ENCODE results near the gene CDKAL1. TPM values are rescaled to one million over a fixed set of nuclear protein-coding genes. Genes with fewer than 3 reads are reported as not detected.

The CDKAL1 gene
- total RNA-seq, 1 donor from 2014 or later, result 39.6 TPM

DNA sequence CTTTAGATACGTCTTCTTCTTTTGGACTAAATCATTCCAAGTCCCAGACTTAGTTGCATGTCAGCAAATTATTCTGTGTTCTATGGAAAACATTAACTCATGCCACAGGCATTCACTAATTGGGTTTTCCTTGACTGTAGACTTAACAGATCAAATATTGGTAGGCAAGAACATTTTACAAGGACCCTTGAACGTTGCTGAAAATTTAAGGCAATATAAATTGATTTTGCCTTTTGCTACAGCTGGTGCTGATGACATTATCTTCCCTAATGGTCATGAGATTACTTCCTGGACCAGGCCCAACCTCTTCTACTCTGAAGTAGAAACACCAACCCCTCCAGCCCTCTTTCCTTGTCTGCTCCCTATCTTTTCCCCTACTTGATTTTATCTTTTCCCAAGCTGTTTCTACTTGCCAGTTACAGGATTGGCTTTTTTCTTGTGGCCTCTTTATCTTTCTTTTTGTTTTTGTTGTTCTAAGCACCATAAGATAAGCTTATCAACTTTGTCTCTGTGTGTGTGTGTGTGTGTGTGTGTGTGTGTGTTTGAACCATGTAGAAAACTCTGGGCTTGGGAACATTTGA is 545.3 kb downstream of the CDKAL1 start:
- peaks cover 1% of the 10 kb centered on the region for H3K36me3 Mint-ChIP-seq
- DNase-seq (ENCODE audit: low spot score), result no peak
- no peak overlapping the region for H3K27ac Mint-ChIP-seq

DNA sequence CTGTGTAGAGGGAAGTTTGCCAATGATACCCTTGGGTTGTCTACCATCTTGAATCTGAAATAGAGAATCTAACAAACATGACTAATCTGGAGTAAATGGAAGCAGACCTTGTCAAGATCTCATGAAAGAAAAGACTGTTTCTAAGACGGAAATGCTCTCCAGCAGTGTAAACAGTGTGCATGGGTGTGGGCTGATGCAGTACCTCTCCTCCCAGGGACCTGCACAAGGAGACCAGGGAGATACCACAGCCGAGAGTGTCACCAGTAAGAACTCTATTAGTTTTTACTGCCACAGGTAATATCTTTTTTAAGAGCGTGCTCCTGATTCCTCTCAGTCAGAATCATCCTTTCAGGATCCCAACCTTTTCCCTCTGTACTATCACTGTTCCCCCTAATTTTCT is 546.0 kb downstream of the CDKAL1 start:
- Histone ChIP-seq H3K9me3 (ENCODE audit: low read depth) (no peaks in the 10 kb centered on the region), H3K27ac (no peak overlapping the region), H3K4me1 (no peaks in the 10 kb centered on the region), H3K9ac (no peak overlapping the region), H4K20me1 (ENCODE audit: low read depth) (no peaks in the 10 kb centered on the region), H2AFZ (replicated peaks) (no peak overlapping the region), H3K79me2 (ENCODE audit: low read depth) (no peaks in the 10 kb centered on the region), H3K36me3 (no peaks in the 10 kb centered on the region), H3F3A (ENCODE audit: low read depth) (no peaks in the 10 kb centered on the region), H3K4me2 (no peak overlapping the region), H3K4me3 (no peak overlapping the region), H3K27me3 (no peaks in the 10 kb centered on the region)
- Mint-ChIP-seq H3K9me3 (no peaks in the 10 kb centered on the region), H3K27me3 (ENCODE audit: insufficient read depth, low read depth) (no peaks in the 10 kb centered on the region), H3K36me3 (peaks cover 3% of the 10 kb centered on the region), H3K4me1 (peaks cover 5% of the 10 kb centered on the region), H3K27ac (no peak overlapping the region), H3K4me3 (no peak overlapping the region)
- TF ChIP-seq, protein P1, sequence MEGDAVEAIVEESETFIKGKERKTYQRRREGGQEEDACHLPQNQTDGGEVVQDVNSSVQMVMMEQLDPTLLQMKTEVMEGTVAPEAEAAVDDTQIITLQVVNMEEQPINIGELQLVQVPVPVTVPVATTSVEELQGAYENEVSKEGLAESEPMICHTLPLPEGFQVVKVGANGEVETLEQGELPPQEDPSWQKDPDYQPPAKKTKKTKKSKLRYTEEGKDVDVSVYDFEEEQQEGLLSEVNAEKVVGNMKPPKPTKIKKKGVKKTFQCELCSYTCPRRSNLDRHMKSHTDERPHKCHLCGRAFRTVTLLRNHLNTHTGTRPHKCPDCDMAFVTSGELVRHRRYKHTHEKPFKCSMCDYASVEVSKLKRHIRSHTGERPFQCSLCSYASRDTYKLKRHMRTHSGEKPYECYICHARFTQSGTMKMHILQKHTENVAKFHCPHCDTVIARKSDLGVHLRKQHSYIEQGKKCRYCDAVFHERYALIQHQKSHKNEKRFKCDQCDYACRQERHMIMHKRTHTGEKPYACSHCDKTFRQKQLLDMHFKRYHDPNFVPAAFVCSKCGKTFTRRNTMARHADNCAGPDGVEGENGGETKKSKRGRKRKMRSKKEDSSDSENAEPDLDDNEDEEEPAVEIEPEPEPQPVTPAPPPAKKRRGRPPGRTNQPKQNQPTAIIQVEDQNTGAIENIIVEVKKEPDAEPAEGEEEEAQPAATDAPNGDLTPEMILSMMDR (IDR thresholded peaks at IDR 0.05), result no peak
- no peak for TF ChIP-seq EZH2phosphoT487 (IDR thresholded peaks at IDR 0.05)
- no peak for TF ChIP-seq EZH2 (IDR thresholded peaks at IDR 0.05)
- DNase-seq (ENCODE audit: low spot score), result no peak

More for the DNA sequence above, 545.3 kb downstream of the CDKAL1 start:
- no peak overlapping the region for H3K9ac ChIP-seq
- no peaks in the 10 kb centered on the region for H3K79me2 ChIP-seq (ENCODE audit: low read depth)
- H2AFZ ChIP-seq (replicated peaks), result no peak overlapping the region
- no peaks in the 10 kb centered on the region for H3K27me3 Mint-ChIP-seq (ENCODE audit: insufficient read depth, low read depth)
- H3K4me2 ChIP-seq, result no peak overlapping the region
- no peaks in the 10 kb centered on the region for H4K20me1 ChIP-seq (ENCODE audit: low read depth)
- TF ChIP-seq, protein P1 (IDR thresholded peaks at IDR 0.05), result no peak
- TF ChIP-seq EZH2 (IDR thresholded peaks at IDR 0.05) (no peak), EZH2phosphoT487 (IDR thresholded peaks at IDR 0.05) (no peak)
- no peaks in the 10 kb centered on the region for H3K27me3 ChIP-seq
- H3K9me3 Mint-ChIP-seq, result no peaks in the 10 kb centered on the region
- no peak overlapping the region for H3K4me3 Mint-ChIP-seq
- no peaks in the 10 kb centered on the region for H3K9me3 ChIP-seq (ENCODE audit: low read depth)
- H3K36me3 ChIP-seq, result no peaks in the 10 kb centered on the region
- no peak overlapping the region for H3K4me3 ChIP-seq
- H3K4me1 ChIP-seq, result no peaks in the 10 kb centered on the region
- no peak overlapping the region for H3K27ac ChIP-seq
- peaks cover 5% of the 10 kb centered on the region for H3K4me1 Mint-ChIP-seq
- no peaks in the 10 kb centered on the region for H3F3A ChIP-seq (ENCODE audit: low read depth)

DNA sequence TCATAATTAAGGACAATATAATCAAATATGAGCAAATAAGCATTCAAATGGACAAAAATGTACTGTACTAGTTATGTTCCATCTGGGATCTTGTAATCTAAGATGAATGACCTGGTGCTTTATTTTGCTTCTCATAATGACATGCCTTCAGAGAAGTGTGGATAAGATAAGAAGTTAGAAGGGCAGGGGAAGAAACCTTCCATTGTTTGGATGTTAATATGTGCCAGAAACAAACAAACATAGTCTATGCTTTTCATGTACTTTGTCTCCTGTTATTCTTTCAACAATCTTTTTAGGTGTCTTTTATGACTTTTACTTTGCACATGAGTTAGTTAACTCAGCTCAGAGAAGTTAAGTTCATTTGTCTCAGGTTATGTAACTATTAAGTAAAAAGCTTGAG is 547.8 kb downstream of the CDKAL1 start:
- no peak overlapping the region for H3K9ac ChIP-seq
- no peak overlapping the region for H3K4me3 ChIP-seq
- Mint-ChIP-seq H3K27ac (no peak overlapping the region), H3K4me1 (peaks cover 5% of the 10 kb centered on the region), H3K27me3 (ENCODE audit: insufficient read depth, low read depth) (no peaks in the 10 kb centered on the region), H3K9me3 (no peaks in the 10 kb centered on the region), H3K4me3 (no peak overlapping the region), H3K36me3 (peaks cover 3% of the 10 kb centered on the region)
- no peaks in the 10 kb centered on the region for H3K36me3 ChIP-seq
- no peak overlapping the region for H2AFZ ChIP-seq (replicated peaks)
- no peak overlapping the region for H3K27ac ChIP-seq
- H3K4me2 ChIP-seq, result no peak overlapping the region
- H3K79me2 ChIP-seq (ENCODE audit: low read depth), result no peaks in the 10 kb centered on the region
- TF ChIP-seq, protein P1 (IDR thresholded peaks at IDR 0.05), result no peak
- TF ChIP-seq EZH2 (IDR thresholded peaks at IDR 0.05), result no peak
- TF ChIP-seq EZH2phosphoT487 (IDR thresholded peaks at IDR 0.05), result no peak
- H3K27me3 ChIP-seq, result no peaks in the 10 kb centered on the region
- H4K20me1 ChIP-seq (ENCODE audit: low read depth), result no peaks in the 10 kb centered on the region
- DNase-seq (ENCODE audit: low spot score), result no peak
- H3F3A ChIP-seq (ENCODE audit: low read depth), result no peaks in the 10 kb centered on the region
- H3K4me1 ChIP-seq, result peaks cover 5% of the 10 kb centered on the region
- no peaks in the 10 kb centered on the region for H3K9me3 ChIP-seq (ENCODE audit: low read depth)

Measured in neural progenitor cell (in vitro differentiated cells).